ENCODE results near the gene TOPORS. TPM values are rescaled to one million over a fixed set of nuclear protein-coding genes. Genes with fewer than 3 reads are reported as not detected.

Gene TOPORS
- total and polyA plus RNA-seq, 9 donors: 15.1 to 31.8 (median 20.9) TPM

GRCh38 chr9:32502464-32502863, 49.9 kb downstream of the TOPORS start:
- intact Hi-C loops (cut with DNase I): no loop called here
- 59 to 84% (median 76%) methylated on average over 4 of the region's 4 CpGs for WGBS, 3 donors
- Histone ChIP-seq H3K4me3 (no peak overlapping the region), H3K36me3 (no peaks in the 10 kb centered on the region), H3K27me3 (no peaks in the 10 kb centered on the region), H3K27ac (no peak overlapping the region), H3K4me1 (ENCODE audit: insufficient read depth) (no peaks in the 10 kb centered on the region), H3K9me3 (no peaks in the 10 kb centered on the region)
- no peak for DNase-seq
- TF ChIP-seq EP300 (IDR thresholded peaks at IDR 0.05) (no peak), POLR2A (IDR thresholded peaks at IDR 0.05) (no peak)
- TF ChIP-seq, protein P1, sequence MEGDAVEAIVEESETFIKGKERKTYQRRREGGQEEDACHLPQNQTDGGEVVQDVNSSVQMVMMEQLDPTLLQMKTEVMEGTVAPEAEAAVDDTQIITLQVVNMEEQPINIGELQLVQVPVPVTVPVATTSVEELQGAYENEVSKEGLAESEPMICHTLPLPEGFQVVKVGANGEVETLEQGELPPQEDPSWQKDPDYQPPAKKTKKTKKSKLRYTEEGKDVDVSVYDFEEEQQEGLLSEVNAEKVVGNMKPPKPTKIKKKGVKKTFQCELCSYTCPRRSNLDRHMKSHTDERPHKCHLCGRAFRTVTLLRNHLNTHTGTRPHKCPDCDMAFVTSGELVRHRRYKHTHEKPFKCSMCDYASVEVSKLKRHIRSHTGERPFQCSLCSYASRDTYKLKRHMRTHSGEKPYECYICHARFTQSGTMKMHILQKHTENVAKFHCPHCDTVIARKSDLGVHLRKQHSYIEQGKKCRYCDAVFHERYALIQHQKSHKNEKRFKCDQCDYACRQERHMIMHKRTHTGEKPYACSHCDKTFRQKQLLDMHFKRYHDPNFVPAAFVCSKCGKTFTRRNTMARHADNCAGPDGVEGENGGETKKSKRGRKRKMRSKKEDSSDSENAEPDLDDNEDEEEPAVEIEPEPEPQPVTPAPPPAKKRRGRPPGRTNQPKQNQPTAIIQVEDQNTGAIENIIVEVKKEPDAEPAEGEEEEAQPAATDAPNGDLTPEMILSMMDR (IDR thresholded peaks at IDR 0.05): no peak

GRCh38 chr9:32501868-32502267, 50.5 kb downstream of the TOPORS start:
- H3K4me3 ChIP-seq: no peak overlapping the region
- WGBS, 3 donors: 75 to 86% (median 82%) methylated on average over 1 of the region's 1 CpG
- no peak overlapping the region for H3K27ac ChIP-seq
- intact Hi-C loops (cut with DNase I): no loop called here
- no peaks in the 10 kb centered on the region for H3K4me1 ChIP-seq (ENCODE audit: insufficient read depth)
- no peaks in the 10 kb centered on the region for H3K27me3 ChIP-seq
- H3K36me3 ChIP-seq: no peaks in the 10 kb centered on the region
- no peak for DNase-seq
- TF ChIP-seq EP300 (IDR thresholded peaks at IDR 0.05) (no peak), POLR2A (IDR thresholded peaks at IDR 0.05) (no peak)
- TF ChIP-seq, protein P1 (IDR thresholded peaks at IDR 0.05): no peak
- H3K9me3 ChIP-seq: no peaks in the 10 kb centered on the region

DNA sequence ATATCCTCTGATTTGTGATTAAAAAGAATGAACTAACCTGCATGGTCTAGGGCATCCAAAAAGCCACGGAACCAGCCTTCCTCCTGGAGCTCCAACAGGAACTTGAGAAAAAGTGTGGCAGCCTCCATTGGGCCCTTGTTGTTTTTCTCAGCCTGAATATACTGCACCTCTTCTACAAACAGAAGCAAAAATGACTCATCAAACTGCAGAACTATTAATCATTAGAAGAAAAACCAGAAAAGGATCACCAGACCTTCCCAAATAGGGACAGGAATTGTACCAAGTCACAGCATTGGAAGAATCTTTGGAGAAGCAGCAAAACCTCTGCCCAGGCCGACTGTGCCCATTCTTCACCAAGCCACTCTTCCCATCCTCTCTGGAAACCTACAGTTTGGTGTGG, 51.6 kb downstream of the TOPORS start:
- Histone ChIP-seq H3K4me3 (no peak overlapping the region), H3K4me1 (ENCODE audit: insufficient read depth) (no peaks in the 10 kb centered on the region), H3K9me3 (no peaks in the 10 kb centered on the region), H3K27ac (no peak overlapping the region), H3K36me3 (no peaks in the 10 kb centered on the region), H3K27me3 (no peaks in the 10 kb centered on the region)
- 77 to 90% (median 88%) methylated on average over 2 of the region's 2 CpGs for WGBS, 3 donors
- DNase-seq: no peak
- intact Hi-C loops (cut with DNase I): no loop called here
- no peak for TF ChIP-seq POLR2A (IDR thresholded peaks at IDR 0.05)
- no peak for TF ChIP-seq EP300 (IDR thresholded peaks at IDR 0.05)
- TF ChIP-seq, protein P1 (IDR thresholded peaks at IDR 0.05): no peak

DNA sequence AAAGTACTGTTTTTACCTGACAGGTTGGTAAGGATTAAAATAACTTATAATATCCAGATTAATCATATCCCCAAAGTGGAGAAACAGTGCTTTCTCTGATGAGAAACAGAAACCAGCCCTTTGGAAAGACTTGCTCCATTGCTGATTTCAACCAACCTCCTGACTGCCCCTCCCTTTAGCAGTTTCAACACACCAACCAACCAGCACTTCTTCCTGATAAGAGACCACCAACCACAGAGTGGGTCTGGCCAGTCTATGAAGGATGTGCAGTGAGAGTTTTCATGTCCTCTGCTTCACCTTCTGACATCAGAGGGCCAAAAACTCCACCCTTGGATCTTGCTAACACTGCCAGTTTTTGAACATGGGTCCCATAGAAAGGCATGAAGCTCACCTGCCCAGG, 54.5 kb downstream of the TOPORS start:
- TF ChIP-seq, protein P1 (IDR thresholded peaks at IDR 0.05): no peak
- TF ChIP-seq EP300 (IDR thresholded peaks at IDR 0.05) (no peak), POLR2A (IDR thresholded peaks at IDR 0.05) (no peak)
- Histone ChIP-seq H3K4me1 (ENCODE audit: insufficient read depth) (no peaks in the 10 kb centered on the region), H3K4me3 (no peak overlapping the region), H3K9me3 (no peaks in the 10 kb centered on the region), H3K36me3 (no peaks in the 10 kb centered on the region), H3K27ac (no peak overlapping the region), H3K27me3 (no peaks in the 10 kb centered on the region)
- intact Hi-C loops (cut with DNase I): no loop called here
- no peak for DNase-seq

DNA sequence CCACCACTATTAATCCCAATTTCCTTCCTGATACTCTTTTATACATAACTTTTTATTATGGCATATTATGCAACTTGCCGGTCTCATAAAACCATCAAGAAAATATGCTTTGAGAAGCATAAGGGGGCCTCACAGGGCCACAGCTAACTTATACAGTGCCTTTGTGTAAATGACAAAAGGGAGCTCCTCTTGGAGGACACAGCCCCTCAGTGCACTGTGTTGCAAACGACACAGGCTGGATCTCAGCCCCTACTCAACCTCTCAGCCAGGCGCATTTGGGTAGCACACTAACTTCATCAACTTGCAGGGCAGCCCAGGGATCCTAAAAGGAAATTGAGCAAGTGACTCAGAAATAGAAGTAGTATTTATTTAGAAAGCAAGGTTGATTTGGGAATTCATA, 61.8 kb downstream of the TOPORS start:
- TF ChIP-seq, protein P1 (IDR thresholded peaks at IDR 0.05): no peak
- no peak for TF ChIP-seq EP300 (IDR thresholded peaks at IDR 0.05)
- TF ChIP-seq POLR2A (IDR thresholded peaks at IDR 0.05): no peak
- peaks cover 2% of the 10 kb centered on the region for H3K4me1 ChIP-seq (ENCODE audit: insufficient read depth)
- no peak overlapping the region for H3K27ac ChIP-seq
- no peak overlapping the region for H3K4me3 ChIP-seq
- no peaks in the 10 kb centered on the region for H3K36me3 ChIP-seq
- intact Hi-C loops (cut with DNase I): no loop called here
- 75 to 84% (median 83%) methylated on average over 3 of the region's 3 CpGs for WGBS, 3 donors
- no peaks in the 10 kb centered on the region for H3K27me3 ChIP-seq
- H3K9me3 ChIP-seq: no peaks in the 10 kb centered on the region
- DNase-seq: no peak
